Lower leg skin (tissue), 4 donors: ENCODE results near the gene TLCD4. TPM values are rescaled to one million over a fixed set of nuclear protein-coding genes. Genes with fewer than 3 reads are reported as not detected.

ENCODE experiments used
- DNase-seq, 2 donors: peaks; one replicate each; pipeline ENCODE4 v3.0.0-alpha.2; 2019; ENCODE audit warnings: low spot score in 2 of 2
- H3K4me3 ChIP-seq: fragments of 200-600 bp; sonication (generic); 2 replicates; pipeline ENCODE4 v1.5.1; 2017; ENCODE audit warnings: mild to moderate bottlenecking, low read depth; ENCODE audit not compliant: poor library complexity, severe bottlenecking
- POLR2A ChIP-seq, 2 donors: fragments of 450-650 bp; IDR thresholded peaks; one replicate each; pipeline ENCODE4 v1.6.1; 2016 to 2017; ENCODE audit warnings: antibody characterized with exemption in 2 of 2, mild to moderate bottlenecking in 1 of 2, moderate library complexity in 1 of 2
- WGBS, 2 donors: methylation state at CpG; one replicate each; pipeline ENCODE4 v1.1.5; 2018; 5-methylcytosine and 5-hydroxymethylcytosine counted together
- intact Hi-C: fragments of 100-400 bp; cut with DNase I; formaldehyde crosslinking; loops from one replicate; pipeline ENCODE4 v1.15.0; 2023; ENCODE audit warnings: low total_unique reads
- total RNA-seq, 4 donors: library from RNA; depleted of rRNA; stranded (reverse); fragments of >200 nt; gene quantifications; one replicate each; pipeline ENCODE4 v1.1.0, GENCODE V29; 2016
- TF ChIP-seq, protein P1 (sequence below), 3 donors: fragments of 450-650 bp; IDR thresholded peaks; one replicate each; pipeline ENCODE4 v1.5.1; 2016; ENCODE audit warnings: antibody characterized with exemption in 3 of 3, mild to moderate bottlenecking in 3 of 3, moderate library complexity in 2 of 3

Gene TLCD4
- total RNA-seq, 4 donors from 2014 or later = 2.9 to 9.0 (median 4.9) TPM

DNA sequence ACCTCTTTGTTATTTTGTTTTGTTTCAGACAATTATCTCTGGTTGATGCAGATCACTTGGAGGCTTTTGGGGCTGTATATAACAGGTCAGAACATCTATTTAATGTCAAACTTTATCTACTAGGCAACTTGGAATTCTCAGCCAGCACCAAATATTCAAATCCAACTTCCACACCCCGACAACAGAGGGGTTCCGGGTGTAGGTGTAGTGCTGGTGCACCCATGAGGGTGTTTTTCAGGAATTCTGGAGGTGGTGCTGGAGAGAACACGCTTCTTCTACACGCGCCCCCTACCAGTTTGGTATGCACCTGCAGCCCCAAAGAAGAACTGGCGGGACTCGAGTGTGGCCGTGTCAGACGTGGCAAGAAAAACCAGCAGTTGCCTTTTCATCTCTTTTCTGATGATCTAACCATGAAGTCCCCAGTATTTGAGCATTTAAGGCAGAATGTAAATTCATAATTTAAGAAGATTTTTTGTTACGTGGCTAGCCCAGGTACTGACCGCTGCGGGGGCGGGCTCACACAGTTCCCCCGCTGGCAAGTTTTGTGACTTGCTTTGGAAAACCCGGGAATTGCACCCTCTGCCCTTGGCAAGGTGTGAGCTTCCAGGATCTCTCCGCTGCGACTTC lies 462 bp upstream of the TLCD4 start:
- intact Hi-C loops = no loop called here
- 2 to 3% methylated on average over 17 of the region's 17 CpGs for WGBS, 2 donors
- H3K4me3 ChIP-seq = peak overlapping the region; percentile 54
- TF ChIP-seq POLR2A (IDR thresholded peaks at IDR 0.05) = no peak
- TF ChIP-seq, protein P1, sequence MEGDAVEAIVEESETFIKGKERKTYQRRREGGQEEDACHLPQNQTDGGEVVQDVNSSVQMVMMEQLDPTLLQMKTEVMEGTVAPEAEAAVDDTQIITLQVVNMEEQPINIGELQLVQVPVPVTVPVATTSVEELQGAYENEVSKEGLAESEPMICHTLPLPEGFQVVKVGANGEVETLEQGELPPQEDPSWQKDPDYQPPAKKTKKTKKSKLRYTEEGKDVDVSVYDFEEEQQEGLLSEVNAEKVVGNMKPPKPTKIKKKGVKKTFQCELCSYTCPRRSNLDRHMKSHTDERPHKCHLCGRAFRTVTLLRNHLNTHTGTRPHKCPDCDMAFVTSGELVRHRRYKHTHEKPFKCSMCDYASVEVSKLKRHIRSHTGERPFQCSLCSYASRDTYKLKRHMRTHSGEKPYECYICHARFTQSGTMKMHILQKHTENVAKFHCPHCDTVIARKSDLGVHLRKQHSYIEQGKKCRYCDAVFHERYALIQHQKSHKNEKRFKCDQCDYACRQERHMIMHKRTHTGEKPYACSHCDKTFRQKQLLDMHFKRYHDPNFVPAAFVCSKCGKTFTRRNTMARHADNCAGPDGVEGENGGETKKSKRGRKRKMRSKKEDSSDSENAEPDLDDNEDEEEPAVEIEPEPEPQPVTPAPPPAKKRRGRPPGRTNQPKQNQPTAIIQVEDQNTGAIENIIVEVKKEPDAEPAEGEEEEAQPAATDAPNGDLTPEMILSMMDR (IDR thresholded peaks at IDR 0.05) = no peak
- peak in 1 of 2 donors; percentile 22 for DNase-seq

DNA sequence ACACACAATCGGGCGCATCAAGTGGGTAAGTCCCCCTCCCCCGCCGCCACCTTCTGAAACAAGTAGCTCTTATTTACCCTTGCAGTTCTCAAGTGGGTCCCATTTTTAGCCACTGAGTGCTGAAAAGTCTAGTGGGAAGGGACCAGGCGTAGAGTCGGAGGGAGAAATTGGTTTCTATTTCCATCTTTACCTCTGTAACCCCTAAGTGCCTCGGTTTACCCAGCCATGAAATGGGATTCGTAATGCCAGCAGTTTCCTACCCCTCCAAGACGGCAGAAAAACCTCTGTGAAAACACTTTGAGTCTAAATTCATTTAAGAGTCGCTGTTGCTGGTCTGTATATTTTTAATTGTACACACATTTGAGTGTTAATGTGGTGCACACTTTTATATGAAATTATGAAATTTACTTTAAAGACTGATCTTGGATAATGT lies 928 bp downstream of the TLCD4 start:
- WGBS, 2 donors = 37 to 38% methylated on average over 10 of the region's 10 CpGs
- TF ChIP-seq POLR2A (IDR thresholded peaks at IDR 0.05) = no peak
- TF ChIP-seq, protein P1 (IDR thresholded peaks at IDR 0.05) = no peak
- peak overlapping the region; percentile 54 for H3K4me3 ChIP-seq
- DNase-seq = no peak
- intact Hi-C loops = no loop called here

- intact Hi-C loops = no loop called here
- TF ChIP-seq, protein P1 (IDR thresholded peaks at IDR 0.05) = no peak
- no peak for TF ChIP-seq POLR2A (IDR thresholded peaks at IDR 0.05)
- 94 to 96% methylated on average over 6 of the region's 6 CpGs for whole genome bisulfite sequencing, 2 donors
- no peak overlapping the region for H3K4me3 ChIP-seq
- no peak for DNase-seq
Observed at GRCh38 chr1:95118710-95119109, 1.6 kb downstream of the TLCD4 start.

DNA sequence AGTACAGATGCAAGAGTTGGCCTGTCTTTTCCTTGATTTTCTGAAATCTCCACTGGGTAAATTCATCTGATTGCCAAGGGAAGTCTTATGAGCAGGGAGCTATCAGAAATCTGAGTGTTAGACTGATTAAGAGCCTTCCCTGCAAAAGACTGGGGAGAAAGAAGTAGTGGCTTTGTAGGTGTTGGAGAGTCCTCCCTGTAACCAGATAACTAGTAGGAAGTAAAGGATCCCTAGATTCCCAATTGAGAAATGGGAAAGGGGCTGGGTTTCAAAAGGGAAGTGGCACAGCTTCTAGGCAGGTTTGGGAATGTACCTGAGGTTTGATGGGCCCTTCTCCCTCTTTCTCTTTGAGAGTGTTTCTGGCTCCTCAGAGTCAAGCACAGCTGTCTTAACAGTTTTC lies 2.1 kb downstream of the TLCD4 start:
- intact Hi-C loops = no loop called here
- H3K4me3 ChIP-seq = no peak overlapping the region
- no peak for TF ChIP-seq POLR2A (IDR thresholded peaks at IDR 0.05)
- TF ChIP-seq, protein P1 (IDR thresholded peaks at IDR 0.05) = no peak
- no peak for DNase-seq

- no peak for TF ChIP-seq POLR2A (IDR thresholded peaks at IDR 0.05)
- TF ChIP-seq, protein P1 (IDR thresholded peaks at IDR 0.05) = no peak
- no peak overlapping the region for H3K4me3 ChIP-seq
- intact Hi-C loops = no loop called here
- no peak for DNase-seq
- WGBS, 2 donors = 80 to 85% methylated on average over 8 of the region's 8 CpGs
Observed at GRCh38 chr1:95122151-95122697, 5.1 kb downstream of the TLCD4 start.

DNA sequence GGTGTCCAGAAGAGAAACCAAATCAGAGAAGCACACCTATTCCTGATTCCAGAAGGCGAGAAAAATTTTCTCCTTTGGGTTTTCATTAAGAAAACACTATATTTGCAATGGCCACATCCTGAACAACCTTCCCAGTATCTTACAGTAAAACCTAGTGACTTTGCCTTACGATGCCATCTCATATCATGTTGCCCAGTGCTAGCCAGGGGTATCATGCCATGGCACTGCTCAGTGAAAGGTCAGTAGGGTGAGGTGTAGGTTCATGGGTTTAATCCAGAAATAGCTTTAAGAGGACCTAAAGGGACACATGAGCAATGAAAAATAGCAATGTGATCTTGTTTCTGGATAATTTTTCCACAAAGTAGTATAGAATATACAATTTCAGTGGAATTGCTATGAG lies 7.2 kb downstream of the TLCD4 start:
- WGBS, 2 donors = 93 to 96% methylated on average over 2 of the region's 2 CpGs
- DNase-seq = no peak
- no peak overlapping the region for H3K4me3 ChIP-seq
- TF ChIP-seq POLR2A (IDR thresholded peaks at IDR 0.05) = no peak
- TF ChIP-seq, protein P1 (IDR thresholded peaks at IDR 0.05) = no peak
- intact Hi-C loops = no loop called here
